ENCODE results near the gene ISCU. TPM values are rescaled to one million over a fixed set of nuclear protein-coding genes. Genes with fewer than 3 reads are reported as not detected.

Gene ISCU
- total and polyA plus RNA-seq, 9 of the 15 experiments (the other 6 are each of a cell fraction or from before 2014, with no cell fraction given) = 15.9 to 92.5 (median 77.3) TPM

DNA sequence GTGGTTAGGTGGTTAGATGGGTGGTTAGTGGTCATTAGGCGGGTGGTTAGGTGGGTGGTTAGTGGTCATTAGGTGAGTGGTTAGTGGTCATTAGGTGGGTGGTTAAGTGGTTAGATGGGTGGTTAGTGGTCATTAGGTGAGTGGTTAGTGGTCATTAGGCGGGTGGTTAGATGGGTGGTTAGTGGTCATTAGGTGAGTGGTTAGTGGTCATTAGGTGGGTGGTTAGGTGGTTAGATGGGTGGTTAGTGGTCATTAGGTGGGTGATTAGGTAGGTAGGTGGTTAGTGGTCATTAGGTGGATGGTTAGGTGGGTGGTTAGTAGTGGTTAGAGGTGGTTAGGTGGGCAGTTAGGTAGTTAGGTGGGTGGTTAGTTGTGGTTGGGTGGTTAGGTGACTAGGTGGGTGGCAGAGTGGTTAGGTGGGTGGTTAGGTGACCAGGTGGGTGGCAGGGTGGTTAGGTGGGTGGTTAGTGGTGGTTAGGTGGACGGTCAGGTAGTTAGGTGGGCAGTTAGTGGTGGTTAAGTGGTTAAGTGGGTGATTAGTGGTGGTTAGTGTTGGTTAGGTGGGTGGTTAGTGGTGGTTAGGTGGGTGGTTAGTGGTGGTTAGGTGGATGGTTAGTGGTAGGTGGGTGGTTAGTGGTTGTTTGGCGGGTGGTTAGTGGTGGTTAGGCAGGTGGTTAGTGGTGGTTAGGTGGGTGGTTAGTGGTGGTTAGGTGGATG, 43.5 kb downstream of the ISCU start:
- Histone ChIP-seq H3K4me2 (ENCODE audit: insufficient read depth, low read length) (no peak overlapping the region), H3K27ac (ENCODE audit: extremely low read depth, low read depth, low read length) (no peak overlapping the region), H3K36me3 (ENCODE audit: control insufficient read depth, insufficient read depth, low read length) (no peaks in the 10 kb centered on the region), H3K79me2 (ENCODE audit: control insufficient read depth, insufficient read depth, low read length) (no peaks in the 10 kb centered on the region), H3K9ac (ENCODE audit: insufficient read depth in 1 of 2, low read depth in 2 of 2, low read length in 2 of 2) (no peak overlapping the region), H3K4me1 (replicated peaks in 1 of 2; ENCODE audit: control insufficient read depth in 2 of 2, insufficient read depth in 2 of 2, low read length in 2 of 2) (peaks cover 9 to 16% of the 10 kb centered on the region in 2 experiments), H3K4me3 (no peak overlapping the region), H2AFZ (ENCODE audit: low read depth, low read length) (no peak overlapping the region), H4K20me1 (replicated peaks; ENCODE audit: control insufficient read depth, insufficient read depth, low read length) (no peaks in the 10 kb centered on the region), H3K27me3 (ENCODE audit: control insufficient read depth in 2 of 2, insufficient read depth in 2 of 2, low read length in 2 of 2) (no peaks in the 10 kb centered on the region), H3K9me1 (ENCODE audit: control insufficient read depth, insufficient read depth, low read length) (no peaks in the 10 kb centered on the region), H3K9me3 (replicated peaks; ENCODE audit: control insufficient read depth, insufficient read depth, low read depth, low read length) (no peaks in the 10 kb centered on the region)
- WGBS (ENCODE audit: insufficient coverage, low coverage, missing lambda C conversion rate) = 40% methylated on average over 3 of the region's 4 CpGs
- intact Hi-C loops (cut with micrococcal nuclease) (no loop called here), in situ Hi-C loops (cut with MboI) (no loop called here)
- FAIRE-seq (no peak), DNase-seq (ENCODE audit: extremely low read depth in 1 of 4, low spot score in 3 of 4) (no peak), ATAC-seq (no peak)
- ChIA-PET CTCF (ENCODE audit: low intra/inter-chr PET ratio) (no interaction called here), POLR2A (no interaction called here)
- BruUV-seq (replicated peaks) = no TSS peak
- TF ChIP-seq HLTF (IDR thresholded peaks at IDR 0.05) = peak; percentile 88
- no peak for TF ChIP-seq MAFF (IDR thresholded peaks at IDR 0.05; ENCODE audit: low read length)
- 0 out of 2 replicates have a peak, but pooled peaks have one; percentile 9 for TF ChIP-seq EGR1 (conservative IDR thresholded peaks at IDR 0.05)
- no peak for TF ChIP-seq CCNT2 (IDR thresholded peaks at IDR 0.05; ENCODE audit: borderline replicate concordance, extremely low read depth, insufficient read length, low read depth, low read length)
- peak; percentile 48; the same call in 1 of the 2 replicates for TF ChIP-seq SMARCA5 (IDR thresholded peaks at IDR 0.05)
- TF ChIP-seq, protein P1, sequence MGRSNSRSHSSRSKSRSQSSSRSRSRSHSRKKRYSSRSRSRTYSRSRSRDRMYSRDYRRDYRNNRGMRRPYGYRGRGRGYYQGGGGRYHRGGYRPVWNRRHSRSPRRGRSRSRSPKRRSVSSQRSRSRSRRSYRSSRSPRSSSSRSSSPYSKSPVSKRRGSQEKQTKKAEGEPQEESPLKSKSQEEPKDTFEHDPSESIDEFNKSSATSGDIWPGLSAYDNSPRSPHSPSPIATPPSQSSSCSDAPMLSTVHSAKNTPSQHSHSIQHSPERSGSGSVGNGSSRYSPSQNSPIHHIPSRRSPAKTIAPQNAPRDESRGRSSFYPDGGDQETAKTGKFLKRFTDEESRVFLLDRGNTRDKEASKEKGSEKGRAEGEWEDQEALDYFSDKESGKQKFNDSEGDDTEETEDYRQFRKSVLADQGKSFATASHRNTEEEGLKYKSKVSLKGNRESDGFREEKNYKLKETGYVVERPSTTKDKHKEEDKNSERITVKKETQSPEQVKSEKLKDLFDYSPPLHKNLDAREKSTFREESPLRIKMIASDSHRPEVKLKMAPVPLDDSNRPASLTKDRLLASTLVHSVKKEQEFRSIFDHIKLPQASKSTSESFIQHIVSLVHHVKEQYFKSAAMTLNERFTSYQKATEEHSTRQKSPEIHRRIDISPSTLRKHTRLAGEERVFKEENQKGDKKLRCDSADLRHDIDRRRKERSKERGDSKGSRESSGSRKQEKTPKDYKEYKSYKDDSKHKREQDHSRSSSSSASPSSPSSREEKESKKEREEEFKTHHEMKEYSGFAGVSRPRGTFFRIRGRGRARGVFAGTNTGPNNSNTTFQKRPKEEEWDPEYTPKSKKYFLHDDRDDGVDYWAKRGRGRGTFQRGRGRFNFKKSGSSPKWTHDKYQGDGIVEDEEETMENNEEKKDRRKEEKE (IDR thresholded peaks at IDR 0.05; ENCODE audit: borderline replicate concordance in 1 of 2, control insufficient read depth in 1 of 2, low read depth in 2 of 2, low read length in 1 of 2) = peak in 1 of 2 experiments; percentile 89; a peak in 2 of 4 replicates
- peak; percentile 56 for TF ChIP-seq MEIS2 (IDR thresholded peaks at IDR 0.05; ENCODE audit: partially characterized antibody)
- TF ChIP-seq TSC22D4 (tag; IDR thresholded peaks at IDR 0.05) = peak; percentile 37; the same call in 1 of the 2 replicates
- no peak for TF ChIP-seq PCBP1 (IDR thresholded peaks at IDR 0.05; ENCODE audit: low read depth, low read length, poor library complexity, severe bottlenecking)
- peak; percentile 96 for TF ChIP-seq NUFIP1 (IDR thresholded peaks at IDR 0.05; ENCODE audit: partially characterized antibody)
- TF ChIP-seq MIER1 (IDR thresholded peaks at IDR 0.05; ENCODE audit: low read depth) = peak; percentile 57; the same call in 1 of the 2 replicates
- peak; percentile 82 for TF ChIP-seq TOE1 (IDR thresholded peaks at IDR 0.05; ENCODE audit: borderline replicate concordance)
- no peak for TF ChIP-seq TOE1 (CRISPR knock-in tag; IDR thresholded peaks at IDR 0.05; ENCODE audit: borderline replicate concordance, low read depth)
- TF ChIP-seq RBM39 (optimal IDR thresholded peaks at IDR 0.05; ENCODE audit: low read depth, low read length) = peak; percentile 80
- TF ChIP-seq, protein P2, sequence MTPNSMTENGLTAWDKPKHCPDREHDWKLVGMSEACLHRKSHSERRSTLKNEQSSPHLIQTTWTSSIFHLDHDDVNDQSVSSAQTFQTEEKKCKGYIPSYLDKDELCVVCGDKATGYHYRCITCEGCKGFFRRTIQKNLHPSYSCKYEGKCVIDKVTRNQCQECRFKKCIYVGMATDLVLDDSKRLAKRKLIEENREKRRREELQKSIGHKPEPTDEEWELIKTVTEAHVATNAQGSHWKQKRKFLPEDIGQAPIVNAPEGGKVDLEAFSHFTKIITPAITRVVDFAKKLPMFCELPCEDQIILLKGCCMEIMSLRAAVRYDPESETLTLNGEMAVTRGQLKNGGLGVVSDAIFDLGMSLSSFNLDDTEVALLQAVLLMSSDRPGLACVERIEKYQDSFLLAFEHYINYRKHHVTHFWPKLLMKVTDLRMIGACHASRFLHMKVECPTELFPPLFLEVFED (CRISPR knock-in tag; conservative IDR thresholded peaks at IDR 0.05) = 0 out of 2 replicates have a peak, but pooled peaks have one; percentile 6
- TF ChIP-seq FOXP1 (CRISPR knock-in tag; IDR thresholded peaks at IDR 0.05) = peak; percentile 16; the same call in 1 of the 2 replicates
- TF ChIP-seq BRCA1 (IDR thresholded peaks at IDR 0.05) = peak; percentile 99
- no peak for TF ChIP-seq BRCA1 (CRISPR knock-in tag; IDR thresholded peaks at IDR 0.05)
